ENCODE measurements around the gene MICALL1.

The MICALL1 gene

DNA sequence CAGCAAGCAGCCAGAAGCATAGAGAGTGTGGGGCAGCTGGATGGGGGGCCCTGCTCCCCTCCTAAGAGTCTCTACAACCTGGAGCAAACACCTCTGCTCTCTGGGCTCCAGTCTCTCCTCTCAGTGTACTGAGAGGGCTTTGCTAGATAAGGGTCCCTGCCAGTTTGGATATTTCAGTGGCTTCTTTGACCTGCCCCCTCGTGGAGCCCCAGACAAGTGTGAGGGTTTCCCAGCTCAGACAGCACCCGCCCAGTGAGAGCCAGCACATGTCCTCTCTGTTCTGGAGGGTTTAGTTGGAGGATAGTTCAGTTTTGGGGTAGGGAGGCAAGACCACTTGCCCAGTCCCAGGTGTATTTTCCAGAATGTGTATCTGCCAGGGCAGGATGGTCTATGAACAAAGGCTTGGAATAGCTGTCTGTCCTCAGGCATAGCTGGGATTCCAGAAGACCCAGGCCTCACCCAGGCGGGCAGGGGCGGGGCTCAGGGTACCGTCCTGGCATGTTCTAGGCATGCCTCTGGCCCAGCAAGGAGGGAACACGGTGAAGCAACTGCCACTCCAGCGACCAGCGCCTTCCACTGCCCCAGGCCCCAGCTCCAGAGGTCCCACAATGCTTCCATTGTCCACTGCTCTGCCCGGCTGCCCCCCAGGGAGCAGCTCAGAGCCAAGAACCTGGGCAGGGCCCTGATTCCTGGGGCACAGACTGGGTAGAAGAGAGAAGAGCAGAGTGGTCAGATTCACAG, 7.5 kb upstream of the MICALL1 start:
- Histone ChIP-seq H3K79me2 (ENCODE audit: control insufficient read depth, low read length) (no peaks in the 10 kb centered on the region), H3K9me3 (ENCODE audit: control insufficient read depth, insufficient read depth, low read length) (no peaks in the 10 kb centered on the region), H3K36me3 (ENCODE audit: control insufficient read depth, low read length) (no peaks in the 10 kb centered on the region), H3K27ac (ENCODE audit: low read depth, low read length) (no peak overlapping the region), H4K20me1 (ENCODE audit: control insufficient read depth, insufficient read depth, low read depth, low read length) (no peaks in the 10 kb centered on the region), H3K4me2 (ENCODE audit: low read length) (no peak overlapping the region), H3K4me1 (ENCODE audit: control insufficient read depth, low read length) (peaks cover 21% of the 10 kb centered on the region), H3F3A (ENCODE audit: control insufficient read depth, insufficient read depth) (peaks cover 5% of the 10 kb centered on the region; the same call in 1 of the 2 replicates), H3K4me3 (ENCODE audit: low read length) (no peak overlapping the region), H3K27me3 (ENCODE audit: control insufficient read depth, low read length) (no peaks in the 10 kb centered on the region), H3K9me2 (replicated peaks; ENCODE audit: control insufficient read depth, low read length) (no peaks in the 10 kb centered on the region)
- no peak for TF ChIP-seq EZH2phosphoT487 (IDR thresholded peaks at IDR 0.05; ENCODE audit: borderline replicate concordance, low read length)
- TF ChIP-seq, protein P1, sequence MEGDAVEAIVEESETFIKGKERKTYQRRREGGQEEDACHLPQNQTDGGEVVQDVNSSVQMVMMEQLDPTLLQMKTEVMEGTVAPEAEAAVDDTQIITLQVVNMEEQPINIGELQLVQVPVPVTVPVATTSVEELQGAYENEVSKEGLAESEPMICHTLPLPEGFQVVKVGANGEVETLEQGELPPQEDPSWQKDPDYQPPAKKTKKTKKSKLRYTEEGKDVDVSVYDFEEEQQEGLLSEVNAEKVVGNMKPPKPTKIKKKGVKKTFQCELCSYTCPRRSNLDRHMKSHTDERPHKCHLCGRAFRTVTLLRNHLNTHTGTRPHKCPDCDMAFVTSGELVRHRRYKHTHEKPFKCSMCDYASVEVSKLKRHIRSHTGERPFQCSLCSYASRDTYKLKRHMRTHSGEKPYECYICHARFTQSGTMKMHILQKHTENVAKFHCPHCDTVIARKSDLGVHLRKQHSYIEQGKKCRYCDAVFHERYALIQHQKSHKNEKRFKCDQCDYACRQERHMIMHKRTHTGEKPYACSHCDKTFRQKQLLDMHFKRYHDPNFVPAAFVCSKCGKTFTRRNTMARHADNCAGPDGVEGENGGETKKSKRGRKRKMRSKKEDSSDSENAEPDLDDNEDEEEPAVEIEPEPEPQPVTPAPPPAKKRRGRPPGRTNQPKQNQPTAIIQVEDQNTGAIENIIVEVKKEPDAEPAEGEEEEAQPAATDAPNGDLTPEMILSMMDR (IDR thresholded peaks at IDR 0.05; ENCODE audit: low read depth, low read length, poor library complexity, severe bottlenecking), result no peak

DNA sequence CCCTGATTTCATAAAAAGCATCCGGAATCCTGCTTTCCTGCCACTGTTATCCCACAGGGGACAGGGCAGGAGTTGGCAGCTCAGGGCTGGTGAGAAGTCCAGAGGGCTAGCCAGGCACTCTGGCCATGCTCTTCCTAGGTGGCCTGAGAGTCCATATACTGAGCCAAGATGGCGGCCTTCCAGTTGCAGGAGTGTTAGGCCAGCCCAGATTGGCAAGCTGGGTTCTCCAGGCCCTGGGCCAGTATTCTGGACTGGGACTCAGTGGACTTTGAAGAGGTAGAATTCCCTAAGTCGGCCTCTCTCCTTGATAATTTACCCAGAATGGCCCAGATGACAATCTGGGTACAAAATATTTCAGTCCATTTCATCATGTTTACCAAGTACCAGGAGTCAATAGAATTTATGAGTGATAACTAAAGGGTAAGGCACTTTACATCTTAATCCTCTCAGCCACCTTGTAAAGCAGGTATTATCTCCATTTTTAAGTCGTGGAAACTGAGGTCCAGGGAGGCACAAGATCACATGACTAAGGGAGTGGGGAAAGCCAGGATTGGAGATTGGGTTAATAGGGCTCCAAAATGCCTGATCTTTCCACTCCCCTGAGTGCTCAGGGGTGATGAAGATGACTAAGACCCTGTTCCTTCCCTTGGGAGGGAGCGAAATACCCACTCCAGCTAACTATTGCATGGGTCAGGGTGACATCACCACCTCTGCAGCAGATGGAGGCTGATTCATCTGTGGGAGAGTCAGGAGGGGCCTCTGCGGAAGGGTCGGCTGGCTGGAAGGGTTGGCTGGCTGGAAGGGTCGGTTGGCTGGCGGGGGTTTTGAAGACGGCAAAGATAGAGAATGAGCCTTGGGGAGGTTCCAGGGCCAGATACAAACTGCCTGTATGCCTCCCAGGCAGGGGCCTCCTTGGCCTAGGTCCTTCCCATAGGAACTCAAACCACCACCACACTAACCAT, 1.2 kb upstream of the MICALL1 start:
- Histone ChIP-seq H3F3A (ENCODE audit: control insufficient read depth, insufficient read depth) (peaks cover 5% of the 10 kb centered on the region; the same call in 1 of the 2 replicates), H3K27me3 (ENCODE audit: control insufficient read depth, low read length) (no peaks in the 10 kb centered on the region), H3K9me2 (replicated peaks; ENCODE audit: control insufficient read depth, low read length) (no peaks in the 10 kb centered on the region), H3K36me3 (ENCODE audit: control insufficient read depth, low read length) (no peaks in the 10 kb centered on the region), H3K4me2 (ENCODE audit: low read length) (peak overlapping the region; percentile 85), H3K9me3 (ENCODE audit: control insufficient read depth, insufficient read depth, low read length) (no peaks in the 10 kb centered on the region), H3K79me2 (ENCODE audit: control insufficient read depth, low read length) (no peaks in the 10 kb centered on the region), H3K4me1 (ENCODE audit: control insufficient read depth, low read length) (peaks cover 17% of the 10 kb centered on the region), H3K4me3 (ENCODE audit: low read length) (peak overlapping the region; percentile 74), H3K27ac (ENCODE audit: low read depth, low read length) (no peak overlapping the region), H4K20me1 (ENCODE audit: control insufficient read depth, insufficient read depth, low read depth, low read length) (no peaks in the 10 kb centered on the region)
- TF ChIP-seq EZH2phosphoT487 (IDR thresholded peaks at IDR 0.05; ENCODE audit: borderline replicate concordance, low read length), result no peak
- TF ChIP-seq, protein P1 (IDR thresholded peaks at IDR 0.05; ENCODE audit: low read depth, low read length, poor library complexity, severe bottlenecking), result no peak

DNA sequence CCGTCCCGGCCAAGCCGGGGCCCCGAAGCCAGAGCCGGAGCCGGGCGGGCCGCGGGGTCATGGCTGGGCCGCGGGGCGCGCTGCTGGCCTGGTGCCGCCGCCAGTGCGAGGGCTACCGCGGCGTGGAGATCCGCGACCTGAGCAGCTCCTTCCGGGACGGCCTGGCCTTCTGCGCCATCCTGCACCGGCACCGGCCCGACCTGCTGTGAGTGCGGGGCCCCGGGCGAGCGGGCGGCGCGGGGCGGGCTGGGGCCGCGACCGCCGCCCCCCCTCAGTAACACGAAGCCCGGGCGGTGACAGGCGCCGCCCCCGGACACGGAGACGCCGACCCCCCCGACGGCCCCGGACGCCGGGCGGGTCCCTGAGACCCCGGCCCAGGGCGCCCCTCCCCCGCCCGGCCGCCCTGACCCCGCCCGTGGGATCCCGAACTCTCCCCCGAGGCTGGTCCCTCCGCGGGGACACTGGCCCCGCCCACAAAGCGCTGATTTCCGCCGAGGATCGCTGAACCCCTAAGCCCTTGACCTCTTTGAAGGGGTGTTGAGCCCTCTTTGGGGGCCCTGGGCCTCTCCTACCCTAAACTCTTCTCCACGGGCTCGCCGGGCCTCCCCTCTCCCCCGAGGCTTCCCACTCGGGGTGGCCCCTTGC, 389 bp downstream of the MICALL1 start:
- no peaks in the 10 kb centered on the region for H3K36me3 ChIP-seq (ENCODE audit: control insufficient read depth, low read length)
- H3K4me2 ChIP-seq (ENCODE audit: low read length), result peak overlapping the region; percentile 74
- no peaks in the 10 kb centered on the region for H3K27me3 ChIP-seq (ENCODE audit: control insufficient read depth, low read length)
- no peaks in the 10 kb centered on the region for H3K9me3 ChIP-seq (ENCODE audit: control insufficient read depth, insufficient read depth, low read length)
- peaks cover 17% of the 10 kb centered on the region for H3K4me1 ChIP-seq (ENCODE audit: control insufficient read depth, low read length)
- H3K4me3 ChIP-seq (ENCODE audit: low read length), result peak overlapping the region; percentile 74
- TF ChIP-seq, protein P1 (IDR thresholded peaks at IDR 0.05; ENCODE audit: low read depth, low read length, poor library complexity, severe bottlenecking), result no peak
- TF ChIP-seq EZH2phosphoT487 (IDR thresholded peaks at IDR 0.05; ENCODE audit: borderline replicate concordance, low read length), result no peak
- H3F3A ChIP-seq (ENCODE audit: control insufficient read depth, insufficient read depth), result peaks cover 5% of the 10 kb centered on the region; the same call in 1 of the 2 replicates
- H4K20me1 ChIP-seq (ENCODE audit: control insufficient read depth, insufficient read depth, low read depth, low read length), result no peaks in the 10 kb centered on the region
- H3K9me2 ChIP-seq (replicated peaks; ENCODE audit: control insufficient read depth, low read length), result no peaks in the 10 kb centered on the region
- H3K27ac ChIP-seq (ENCODE audit: low read depth, low read length), result no peak overlapping the region
- no peaks in the 10 kb centered on the region for H3K79me2 ChIP-seq (ENCODE audit: control insufficient read depth, low read length)
